ENCODE measurements around the gene CYP1A2. TPM values are rescaled to one million over a fixed set of nuclear protein-coding genes. Genes with fewer than 3 reads are reported as not detected.

CYP1A2 gene
- total RNA-seq, 1 donor from 2014 or later, result not detected

GRCh38 chr15:74802862-74803447 is 54.3 kb downstream of the CYP1A2 start:
- Histone ChIP-seq H3K27ac (no peak overlapping the region), H3K4me3 (no peak overlapping the region), H3K9me3 (no peaks in the 10 kb centered on the region), H3K36me3 (peaks cover 63% of the 10 kb centered on the region), H3K4me1 (peaks cover 9% of the 10 kb centered on the region), H3K27me3 (ENCODE audit: low read depth) (no peaks in the 10 kb centered on the region)
- intact Hi-C loops (cut with DNase I), result no loop called here
- TF ChIP-seq, protein P1, sequence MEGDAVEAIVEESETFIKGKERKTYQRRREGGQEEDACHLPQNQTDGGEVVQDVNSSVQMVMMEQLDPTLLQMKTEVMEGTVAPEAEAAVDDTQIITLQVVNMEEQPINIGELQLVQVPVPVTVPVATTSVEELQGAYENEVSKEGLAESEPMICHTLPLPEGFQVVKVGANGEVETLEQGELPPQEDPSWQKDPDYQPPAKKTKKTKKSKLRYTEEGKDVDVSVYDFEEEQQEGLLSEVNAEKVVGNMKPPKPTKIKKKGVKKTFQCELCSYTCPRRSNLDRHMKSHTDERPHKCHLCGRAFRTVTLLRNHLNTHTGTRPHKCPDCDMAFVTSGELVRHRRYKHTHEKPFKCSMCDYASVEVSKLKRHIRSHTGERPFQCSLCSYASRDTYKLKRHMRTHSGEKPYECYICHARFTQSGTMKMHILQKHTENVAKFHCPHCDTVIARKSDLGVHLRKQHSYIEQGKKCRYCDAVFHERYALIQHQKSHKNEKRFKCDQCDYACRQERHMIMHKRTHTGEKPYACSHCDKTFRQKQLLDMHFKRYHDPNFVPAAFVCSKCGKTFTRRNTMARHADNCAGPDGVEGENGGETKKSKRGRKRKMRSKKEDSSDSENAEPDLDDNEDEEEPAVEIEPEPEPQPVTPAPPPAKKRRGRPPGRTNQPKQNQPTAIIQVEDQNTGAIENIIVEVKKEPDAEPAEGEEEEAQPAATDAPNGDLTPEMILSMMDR (IDR thresholded peaks at IDR 0.05), result no peak
- DNase-seq, result no peak
- no peak for ATAC-seq

DNA sequence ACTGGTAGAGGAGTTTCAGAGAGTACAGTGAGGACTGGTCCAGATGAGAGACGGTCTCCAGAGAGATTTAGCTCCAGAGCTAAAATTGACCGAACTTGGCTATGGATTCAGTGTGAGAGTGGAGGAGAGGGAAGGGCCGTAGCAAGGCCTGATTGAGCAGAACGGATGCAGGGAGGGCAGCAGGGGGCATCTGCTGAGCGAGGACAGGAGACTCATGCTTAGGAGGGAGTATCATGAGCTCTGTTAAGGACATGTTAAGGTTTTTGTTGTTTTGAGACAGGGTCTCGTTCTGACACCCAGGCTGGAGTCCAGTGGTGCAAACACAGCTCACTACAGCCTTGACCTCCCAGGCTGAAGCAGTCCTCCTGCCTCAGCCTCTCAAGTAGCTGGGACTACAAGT is 56.3 kb downstream of the CYP1A2 start:
- Histone ChIP-seq H3K36me3 (peaks cover 45% of the 10 kb centered on the region), H3K27ac (no peak overlapping the region), H3K4me1 (peaks cover 5% of the 10 kb centered on the region), H3K9me3 (no peaks in the 10 kb centered on the region), H3K4me3 (no peak overlapping the region), H3K27me3 (ENCODE audit: low read depth) (no peaks in the 10 kb centered on the region)
- ATAC-seq (no peak), DNase-seq (no peak)
- TF ChIP-seq, protein P1 (IDR thresholded peaks at IDR 0.05), result no peak
- intact Hi-C loops (cut with DNase I), result no loop called here

Small RNA genes within 50 kb of the gene (microRNA-seq; reads per million reads assigned to microRNA genes)
- not detected for gene MIR4513 (ENCODE audit: borderline number of aligned reads)

Other genes starting within 250 kb of the CYP1A2 start
- gene ARID3B, start 207.6 kb upstream of the CYP1A2 start, total RNA-seq, result 11.1 TPM
- gene CLK3, start 133.0 kb upstream of the CYP1A2 start, total RNA-seq, result 75.5 TPM
- gene EDC3, start 52.8 kb upstream of the CYP1A2 start, total RNA-seq, result 30.5 TPM
- gene CYP1A1, start 23.3 kb upstream of the CYP1A2 start, total RNA-seq, result 0.38 TPM
- gene CSK, start 33.2 kb downstream of the CYP1A2 start, total RNA-seq, result 83.8 TPM
- gene LMAN1L, start 64.0 kb downstream of the CYP1A2 start, total RNA-seq, result not detected
- not detected for gene CPLX3, start 77.8 kb downstream of the CYP1A2 start, total RNA-seq
- gene ULK3, start 94.3 kb downstream of the CYP1A2 start, total RNA-seq, result 40.3 TPM
- gene SCAMP2, start 124.5 kb downstream of the CYP1A2 start, total RNA-seq, result 122 TPM
- gene MPI, start 141.2 kb downstream of the CYP1A2 start, total RNA-seq, result 29.4 TPM
- gene FAM219B, start 158.0 kb downstream of the CYP1A2 start, total RNA-seq, result 92.2 TPM
- 134 TPM for gene COX5A, start 189.2 kb downstream of the CYP1A2 start, total RNA-seq
- 17.0 TPM for gene RPP25, start 207.9 kb downstream of the CYP1A2 start, total RNA-seq
- gene SCAMP5, start 246.7 kb downstream of the CYP1A2 start, total RNA-seq, result 1.9 TPM